Transverse colon (tissue), 3 donors: Measurements from ENCODE around the gene ZFAND6.

Source experiments
- EP300 ChIP-seq: sonication (generic); formaldehyde crosslinking; IDR thresholded peaks from one replicate; pipeline ENCODE4 v1.6.1; 2017; ENCODE audit warnings: antibody characterized with exemption, low read depth
- POLR2A ChIP-seq: fragments of 450-650 bp; IDR thresholded peaks from one replicate; pipeline ENCODE4 v1.6.1; 2016; ENCODE audit warnings: antibody characterized with exemption, mild to moderate bottlenecking, moderate library complexity
- TF ChIP-seq, protein P1 (sequence below), 5 experiments: fragments of 200-600 bp in 3 of 5; fragments of 450-650 bp in 2 of 5; sonication (generic) in 3 of 5; IDR thresholded peaks; 1 replicate in 2 of 5; 2 replicates in 3 of 5; pipeline ENCODE4 v1.5.1; 2016 to 2017; ENCODE audit warnings: antibody characterized with exemption in 5 of 5, inconsistent platforms in 3 of 5, mild to moderate bottlenecking in 2 of 5, moderate library complexity in 1 of 5

DNA sequence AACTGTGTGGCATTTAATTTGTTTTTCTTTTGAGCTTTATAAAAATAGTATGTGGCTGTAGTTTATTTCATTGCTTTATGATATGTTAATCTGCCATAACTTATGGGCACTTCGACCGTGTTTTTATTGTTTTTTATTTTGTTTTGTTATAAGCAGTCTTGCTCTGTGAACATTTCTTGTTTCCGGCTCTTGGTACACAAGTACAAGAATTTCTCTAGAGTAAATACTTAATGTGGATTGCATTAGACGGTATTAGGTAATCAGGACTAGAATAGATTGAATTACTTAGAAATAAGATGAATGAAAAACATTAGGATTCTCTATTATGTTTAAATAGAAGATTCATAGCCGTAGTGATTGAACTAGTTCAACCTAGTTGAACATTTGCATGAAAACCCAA lies 2.1 kb downstream of the ZFAND6 start:
- no peak for TF ChIP-seq POLR2A
- TF ChIP-seq EP300 = no peak
- TF ChIP-seq, protein P1, sequence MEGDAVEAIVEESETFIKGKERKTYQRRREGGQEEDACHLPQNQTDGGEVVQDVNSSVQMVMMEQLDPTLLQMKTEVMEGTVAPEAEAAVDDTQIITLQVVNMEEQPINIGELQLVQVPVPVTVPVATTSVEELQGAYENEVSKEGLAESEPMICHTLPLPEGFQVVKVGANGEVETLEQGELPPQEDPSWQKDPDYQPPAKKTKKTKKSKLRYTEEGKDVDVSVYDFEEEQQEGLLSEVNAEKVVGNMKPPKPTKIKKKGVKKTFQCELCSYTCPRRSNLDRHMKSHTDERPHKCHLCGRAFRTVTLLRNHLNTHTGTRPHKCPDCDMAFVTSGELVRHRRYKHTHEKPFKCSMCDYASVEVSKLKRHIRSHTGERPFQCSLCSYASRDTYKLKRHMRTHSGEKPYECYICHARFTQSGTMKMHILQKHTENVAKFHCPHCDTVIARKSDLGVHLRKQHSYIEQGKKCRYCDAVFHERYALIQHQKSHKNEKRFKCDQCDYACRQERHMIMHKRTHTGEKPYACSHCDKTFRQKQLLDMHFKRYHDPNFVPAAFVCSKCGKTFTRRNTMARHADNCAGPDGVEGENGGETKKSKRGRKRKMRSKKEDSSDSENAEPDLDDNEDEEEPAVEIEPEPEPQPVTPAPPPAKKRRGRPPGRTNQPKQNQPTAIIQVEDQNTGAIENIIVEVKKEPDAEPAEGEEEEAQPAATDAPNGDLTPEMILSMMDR (IDR thresholded peaks at IDR 0.05) = no peak
